SU-DHL-6 (cell line): ENCODE measurements around the gene C1QTNF1.
"Not testable (repeated sequence)": the region's sequence is repeated elsewhere in the genome, so short reads cannot be mapped to it uniquely, and the experiment has no call there.

Experiments
- H2AFZ ChIP-seq: fragments of 200-600 bp; sonication (generic); 2 replicates; pipeline ENCODE4 v1.6.1; 2014; ENCODE audit warnings: low read depth, mild to moderate bottlenecking, moderate library complexity, mixed read lengths, antibody characterized with exemption, low read length; ENCODE audit not compliant: severe bottlenecking
- H3F3A ChIP-seq: fragments of 200-600 bp; shearing (Covaris generic); 2 replicates; pipeline ENCODE4 v1.6.0; 2016; ENCODE audit warnings: antibody characterized with exemption, mild to moderate bottlenecking; ENCODE audit not compliant: insufficient read depth
- H3K27ac ChIP-seq: fragments of 200-600 bp; sonication (generic); 2 replicates; pipeline ENCODE4 v1.5.1; 2016; ENCODE audit warnings: low read depth, mild to moderate bottlenecking, low read length, moderate library complexity, mixed read lengths
- H3K27me3 ChIP-seq: fragments of 200-600 bp; sonication (generic), shearing (Covaris generic); 2 replicates; pipeline ENCODE4 v1.6.0; 2014; ENCODE audit warnings: mild to moderate bottlenecking, low read length
- H3K36me3 ChIP-seq: fragments of 200-600 bp; sonication (generic); 2 replicates; pipeline ENCODE4 v1.6.1; 2014; ENCODE audit warnings: mild to moderate bottlenecking, low read length, mixed read lengths
- H3K4me2 ChIP-seq: fragments of 300-600, 200-600 bp; shearing (Covaris generic), sonication (generic); 2 replicates; pipeline ENCODE4 v1.6.0; 2014; ENCODE audit warnings: low read length, low read depth, mild to moderate bottlenecking; ENCODE audit not compliant: poor library complexity, severe bottlenecking
- H3K4me3 ChIP-seq: fragments of 200-600 bp; sonication (generic); 2 replicates; pipeline ENCODE4 v1.5.1; 2014; ENCODE audit warnings: antibody characterized with exemption, low read length, mild to moderate bottlenecking, mixed read lengths; ENCODE audit not compliant: insufficient read depth, poor library complexity, severe bottlenecking
- H3K79me2 ChIP-seq: fragments of 200-600 bp; sonication (generic); 2 replicates; pipeline ENCODE4 v1.6.1; 2014; ENCODE audit warnings: mild to moderate bottlenecking, low read length, moderate library complexity; ENCODE audit not compliant: insufficient read depth
- H3K9ac ChIP-seq: fragments of 200-600 bp; sonication (generic); 2 replicates; pipeline ENCODE4 v1.7.0; 2014; ENCODE audit warnings: mild to moderate bottlenecking, low read length
- H3K9me2 ChIP-seq: fragments of 200-600 bp; sonication (generic); replicated peaks from 2 replicates; pipeline ENCODE4 v1.6.1; 2014; ENCODE audit warnings: low read length; ENCODE audit not compliant: insufficient read depth
- H3K9me3 ChIP-seq: fragments of 200-600 bp; sonication (generic); 2 replicates; pipeline ENCODE4 v1.6.1; 2014; ENCODE audit warnings: low read length, mixed read lengths; ENCODE audit not compliant: insufficient read depth
- H4K20me1 ChIP-seq: fragments of 200-600 bp; sonication (generic); 2 replicates; pipeline ENCODE4 v1.6.1; 2014; ENCODE audit warnings: low read depth, mild to moderate bottlenecking, antibody characterized with exemption, low read length, moderate library complexity, mixed read lengths
- EZH2phosphoT487 ChIP-seq: fragments of 200-600 bp; sonication (generic), shearing (Covaris generic); conservative IDR thresholded peaks from 2 replicates; pipeline ENCODE4 v1.6.1; 2018; ENCODE audit warnings: mild to moderate bottlenecking, antibody characterized with exemption, low read length, moderate library complexity, mixed read lengths
- TF ChIP-seq, protein P1 (sequence below): fragments of 200-600 bp; sonication (generic); IDR thresholded peaks from one replicate; pipeline ENCODE4 v1.5.1; 2017; ENCODE audit warnings: antibody characterized with exemption, mild to moderate bottlenecking, low read length, moderate library complexity; ENCODE audit not compliant: insufficient read depth, poor library complexity, severe bottlenecking

The C1QTNF1 gene

DNA sequence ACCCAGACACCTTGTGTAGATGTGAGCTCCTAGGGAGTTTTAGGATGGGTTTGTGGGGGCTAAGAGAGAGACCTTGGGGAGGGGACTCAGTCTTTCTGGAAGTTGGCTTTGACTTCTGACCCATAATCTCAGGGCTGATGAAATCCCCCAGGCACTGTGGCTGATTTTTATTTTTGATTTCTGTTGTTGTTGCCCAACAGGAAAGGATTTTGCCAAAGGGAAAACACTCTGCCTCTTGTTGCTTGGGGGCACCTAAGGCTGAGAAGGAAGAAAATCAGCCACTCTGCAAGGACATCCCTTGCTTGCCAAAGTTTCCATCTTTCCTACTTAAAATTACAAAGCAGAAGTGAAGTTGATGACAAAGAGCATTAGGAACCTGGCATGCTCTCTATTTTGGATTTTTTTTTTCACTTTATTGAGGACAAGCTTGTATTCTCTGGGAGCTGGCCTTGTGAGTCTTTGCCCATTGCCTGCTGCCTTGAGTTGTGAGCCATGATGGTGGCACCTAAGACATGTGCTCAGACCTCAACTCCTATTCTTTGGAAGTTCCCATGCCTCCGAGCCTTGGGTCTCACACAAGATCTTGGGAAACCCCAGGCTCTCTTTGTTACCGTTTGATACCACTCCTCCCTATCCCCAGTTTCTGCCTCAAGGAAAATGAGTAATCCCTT, 3.2 kb upstream of the C1QTNF1 start:
- Histone ChIP-seq H3K9me3 (peaks cover 6% of the 10 kb centered on the region), H2AFZ (no peak overlapping the region), H3K36me3 (no peaks in the 10 kb centered on the region), H3K79me2 (no peaks in the 10 kb centered on the region), H3K27me3 (no peaks in the 10 kb centered on the region), H3F3A (no peaks in the 10 kb centered on the region), H3K27ac (no peak overlapping the region), H3K4me2 (no peak overlapping the region), H3K9ac (no peak overlapping the region), H3K4me3 (no peak overlapping the region), H4K20me1 (no peaks in the 10 kb centered on the region), H3K9me2 (no peaks in the 10 kb centered on the region)
- TF ChIP-seq, protein P1, sequence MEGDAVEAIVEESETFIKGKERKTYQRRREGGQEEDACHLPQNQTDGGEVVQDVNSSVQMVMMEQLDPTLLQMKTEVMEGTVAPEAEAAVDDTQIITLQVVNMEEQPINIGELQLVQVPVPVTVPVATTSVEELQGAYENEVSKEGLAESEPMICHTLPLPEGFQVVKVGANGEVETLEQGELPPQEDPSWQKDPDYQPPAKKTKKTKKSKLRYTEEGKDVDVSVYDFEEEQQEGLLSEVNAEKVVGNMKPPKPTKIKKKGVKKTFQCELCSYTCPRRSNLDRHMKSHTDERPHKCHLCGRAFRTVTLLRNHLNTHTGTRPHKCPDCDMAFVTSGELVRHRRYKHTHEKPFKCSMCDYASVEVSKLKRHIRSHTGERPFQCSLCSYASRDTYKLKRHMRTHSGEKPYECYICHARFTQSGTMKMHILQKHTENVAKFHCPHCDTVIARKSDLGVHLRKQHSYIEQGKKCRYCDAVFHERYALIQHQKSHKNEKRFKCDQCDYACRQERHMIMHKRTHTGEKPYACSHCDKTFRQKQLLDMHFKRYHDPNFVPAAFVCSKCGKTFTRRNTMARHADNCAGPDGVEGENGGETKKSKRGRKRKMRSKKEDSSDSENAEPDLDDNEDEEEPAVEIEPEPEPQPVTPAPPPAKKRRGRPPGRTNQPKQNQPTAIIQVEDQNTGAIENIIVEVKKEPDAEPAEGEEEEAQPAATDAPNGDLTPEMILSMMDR: no peak
- no peak for TF ChIP-seq EZH2phosphoT487

DNA sequence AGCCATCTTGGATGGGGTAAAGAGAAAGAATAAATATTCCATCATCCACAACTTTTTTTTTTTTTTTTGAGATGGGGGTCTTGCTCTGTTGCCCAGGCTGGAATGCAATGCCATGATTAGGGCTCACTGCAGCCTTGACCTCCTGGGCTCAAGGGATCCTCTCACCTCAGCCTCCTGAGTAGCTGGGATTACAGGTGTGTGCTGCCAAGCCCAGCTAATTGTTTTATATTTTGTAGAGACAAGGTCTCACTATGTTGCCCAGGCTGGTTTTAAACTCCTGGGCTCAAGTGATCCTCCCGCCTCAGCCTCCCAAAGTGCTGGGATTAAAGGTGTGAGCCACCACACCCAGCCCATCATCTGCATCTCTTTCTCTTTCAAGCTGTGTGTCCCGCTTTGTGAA, 2.0 kb upstream of the C1QTNF1 start:
- H3K4me3 ChIP-seq, H3K27ac ChIP-seq, H3K79me2 ChIP-seq, H3K9ac ChIP-seq, H3K4me2 ChIP-seq, H2AFZ ChIP-seq, H3K27me3 ChIP-seq, H3K36me3 ChIP-seq, H4K20me1 ChIP-seq, H3K9me3 ChIP-seq, H3F3A ChIP-seq, H3K9me2 ChIP-seq: not testable (repeated sequence)

DNA sequence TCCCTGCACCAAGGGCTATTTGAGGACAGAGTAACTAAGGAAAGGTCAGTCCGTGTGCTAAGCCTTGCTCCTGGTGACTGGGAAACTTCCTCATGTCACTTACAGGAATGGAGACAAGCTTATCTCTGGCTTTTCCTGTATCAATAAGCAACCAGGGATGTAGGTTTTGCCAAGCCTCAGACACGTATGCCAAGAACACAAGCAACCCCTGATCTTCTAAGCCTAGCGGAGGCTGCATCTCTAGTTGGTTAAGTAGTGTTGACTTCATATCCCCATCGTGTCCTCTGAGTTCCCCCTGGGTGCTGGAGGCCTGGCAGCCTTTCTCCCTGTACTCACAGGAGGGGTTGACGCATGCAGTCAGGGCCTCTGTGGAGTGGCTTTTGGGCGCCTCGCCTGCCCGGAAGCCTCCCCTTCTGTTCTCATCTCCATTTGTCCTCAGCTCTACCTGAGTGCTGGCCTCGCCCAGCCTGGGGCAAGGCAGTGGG, 1.4 kb upstream of the C1QTNF1 start:
- no peak for TF ChIP-seq EZH2phosphoT487
- TF ChIP-seq, protein P1: no peak
- Histone ChIP-seq H3K4me3 (no peak overlapping the region), H3K27me3 (no peaks in the 10 kb centered on the region), H3K27ac (no peak overlapping the region), H4K20me1 (no peaks in the 10 kb centered on the region), H3K9me2 (no peaks in the 10 kb centered on the region), H3K36me3 (no peaks in the 10 kb centered on the region), H2AFZ (no peak overlapping the region), H3K9me3 (no peaks in the 10 kb centered on the region), H3K4me2 (no peak overlapping the region), H3K9ac (no peak overlapping the region), H3K79me2 (no peaks in the 10 kb centered on the region), H3F3A (no peaks in the 10 kb centered on the region)

DNA sequence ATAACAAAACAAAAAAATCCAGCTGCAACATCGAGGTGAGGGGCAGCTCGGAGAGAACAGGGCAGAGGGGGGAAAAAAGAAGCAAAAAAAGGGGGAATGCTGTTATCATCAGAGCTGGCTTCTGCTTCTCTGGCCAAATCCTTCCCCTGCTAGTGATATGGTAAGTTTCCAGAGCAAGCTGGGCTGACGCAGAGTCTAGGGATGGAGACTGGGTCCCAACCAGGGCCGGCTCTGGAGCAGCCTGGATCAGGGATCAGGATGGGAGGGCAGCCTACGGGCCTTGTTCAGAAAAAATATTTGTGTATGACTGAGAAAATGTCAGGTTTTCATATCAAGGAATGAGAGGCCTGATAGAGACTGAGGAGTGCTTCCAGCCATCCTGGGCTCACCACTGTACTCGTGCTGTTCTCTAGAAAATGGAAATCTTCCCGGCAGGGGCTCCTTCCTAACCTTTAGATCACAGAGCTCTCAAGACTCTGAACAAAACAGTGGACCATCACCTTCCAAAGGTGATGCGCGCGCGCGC, 726 bp upstream of the C1QTNF1 start:
- no peak overlapping the region for H3K4me3 ChIP-seq

More for the DNA sequence above, 726 bp upstream of the C1QTNF1 start:
- Histone ChIP-seq H3K27me3 (no peaks in the 10 kb centered on the region), H4K20me1 (no peaks in the 10 kb centered on the region), H3K4me2 (no peak overlapping the region), H3K27ac (no peak overlapping the region), H3K9ac (no peak overlapping the region), H3K9me2 (no peaks in the 10 kb centered on the region), H3K79me2 (no peaks in the 10 kb centered on the region), H3K36me3 (no peaks in the 10 kb centered on the region), H2AFZ (no peak overlapping the region), H3K9me3 (no peaks in the 10 kb centered on the region), H3F3A (no peaks in the 10 kb centered on the region)
- no peak for TF ChIP-seq EZH2phosphoT487
- TF ChIP-seq, protein P1: no peak
